Measurements from ENCODE around the gene MDGA2.

DNA sequence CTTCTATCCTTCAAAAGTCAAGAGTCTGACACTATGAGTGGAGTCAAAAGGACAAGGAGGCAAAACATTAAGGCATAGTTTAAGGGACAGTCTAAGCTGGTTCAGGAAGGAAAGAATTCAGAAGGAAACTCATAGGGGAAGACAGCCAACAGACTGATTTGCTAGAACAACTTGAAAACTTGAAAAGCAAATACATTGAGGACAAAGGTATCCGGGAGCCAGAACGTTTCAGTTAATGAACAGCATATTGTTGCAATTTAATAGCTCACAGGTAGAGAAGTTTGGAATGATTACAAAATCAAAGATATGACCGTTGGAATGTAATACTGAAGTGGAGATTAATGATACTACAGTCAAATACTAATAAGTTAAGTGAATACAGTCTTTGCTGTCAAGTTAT is 711.0 kb downstream of the MDGA2 start:
- TF ChIP-seq, protein P1, sequence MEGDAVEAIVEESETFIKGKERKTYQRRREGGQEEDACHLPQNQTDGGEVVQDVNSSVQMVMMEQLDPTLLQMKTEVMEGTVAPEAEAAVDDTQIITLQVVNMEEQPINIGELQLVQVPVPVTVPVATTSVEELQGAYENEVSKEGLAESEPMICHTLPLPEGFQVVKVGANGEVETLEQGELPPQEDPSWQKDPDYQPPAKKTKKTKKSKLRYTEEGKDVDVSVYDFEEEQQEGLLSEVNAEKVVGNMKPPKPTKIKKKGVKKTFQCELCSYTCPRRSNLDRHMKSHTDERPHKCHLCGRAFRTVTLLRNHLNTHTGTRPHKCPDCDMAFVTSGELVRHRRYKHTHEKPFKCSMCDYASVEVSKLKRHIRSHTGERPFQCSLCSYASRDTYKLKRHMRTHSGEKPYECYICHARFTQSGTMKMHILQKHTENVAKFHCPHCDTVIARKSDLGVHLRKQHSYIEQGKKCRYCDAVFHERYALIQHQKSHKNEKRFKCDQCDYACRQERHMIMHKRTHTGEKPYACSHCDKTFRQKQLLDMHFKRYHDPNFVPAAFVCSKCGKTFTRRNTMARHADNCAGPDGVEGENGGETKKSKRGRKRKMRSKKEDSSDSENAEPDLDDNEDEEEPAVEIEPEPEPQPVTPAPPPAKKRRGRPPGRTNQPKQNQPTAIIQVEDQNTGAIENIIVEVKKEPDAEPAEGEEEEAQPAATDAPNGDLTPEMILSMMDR (IDR thresholded peaks at IDR 0.05) = no peak
- TF ChIP-seq POLR2A (IDR thresholded peaks at IDR 0.05) = no peak

Measured in right lobe of liver (tissue), 4 donors.